OCI-LY1 (cell line): Measurements from ENCODE around the gene PDAP1.

Experiments
- H2AFZ ChIP-seq: fragments of 200-600 bp; sonication (generic), shearing (Covaris generic); 2 replicates; pipeline ENCODE4 v1.6.0; 2014; ENCODE audit warnings: antibody characterized with exemption, mild to moderate bottlenecking, low read length
- H3F3A ChIP-seq: fragments of 200-600 bp; sonication (generic), shearing (Covaris generic); 2 replicates; pipeline ENCODE4 v1.6.0; 2014; ENCODE audit warnings: mild to moderate bottlenecking, antibody characterized with exemption, low read length, moderate library complexity; ENCODE audit not compliant: insufficient read depth
- H3K27ac ChIP-seq: fragments of 200-600 bp; sonication (generic); 2 replicates; pipeline ENCODE4 v1.5.1; 2014; ENCODE audit warnings: low read length, mixed run types, mild to moderate bottlenecking, low read depth; ENCODE audit not compliant: poor library complexity, severe bottlenecking
- H3K27me3 ChIP-seq: fragments of 200-600 bp; sonication (generic); 2 replicates; pipeline ENCODE4 v1.6.0; 2014; ENCODE audit warnings: antibody characterized with exemption, mild to moderate bottlenecking, low read length, moderate library complexity; ENCODE audit not compliant: insufficient read depth
- H3K36me3 ChIP-seq: fragments of 200-600 bp; sonication (generic); 2 replicates; pipeline ENCODE4 v1.6.1; 2014; ENCODE audit warnings: mild to moderate bottlenecking, antibody characterized with exemption, low read length, moderate library complexity, mixed read lengths; ENCODE audit not compliant: insufficient read depth
- H3K4me1 ChIP-seq: fragments of 200-600 bp; sonication (generic); 2 replicates; pipeline ENCODE4 v1.5.1; 2014; ENCODE audit warnings: mild to moderate bottlenecking, low read length, moderate library complexity; ENCODE audit not compliant: insufficient read depth, severe bottlenecking
- H3K4me2 ChIP-seq: fragments of 200-600 bp; sonication (generic), shearing (Covaris generic); 2 replicates; pipeline ENCODE4 v1.6.1; 2014; ENCODE audit warnings: low read length
- H3K4me3 ChIP-seq: fragments of 200-600 bp; sonication (generic); 2 replicates; pipeline ENCODE4 v1.5.1; 2014; ENCODE audit warnings: low read length, low read depth, mild to moderate bottlenecking, mixed read lengths; ENCODE audit not compliant: poor library complexity, severe bottlenecking
- H3K79me2 ChIP-seq: fragments of 200-600 bp; shearing (Covaris generic); 2 replicates; pipeline ENCODE4 v1.6.1; 2016; ENCODE audit warnings: mixed run types, low read length, mixed read lengths; ENCODE audit not compliant: insufficient read depth
- H3K9ac ChIP-seq: fragments of 200-600 bp; sonication (generic), shearing (Covaris generic); 2 replicates; pipeline ENCODE4 v1.6.1; 2014; ENCODE audit warnings: mild to moderate bottlenecking, low read length, mixed read lengths
- H3K9me2 ChIP-seq: fragments of 200-600 bp; sonication (generic), shearing (Covaris generic); 2 replicates; pipeline ENCODE4 v1.6.1; 2014; ENCODE audit warnings: low read depth, mild to moderate bottlenecking, low read length, mixed read lengths
- H3K9me3 ChIP-seq: fragments of 200-600 bp; shearing (Covaris generic); 2 replicates; pipeline ENCODE4 v1.6.1; 2014; ENCODE audit warnings: low read length, mixed read lengths
- H4K20me1 ChIP-seq: fragments of 200-600 bp; sonication (generic), shearing (Covaris generic); 2 replicates; pipeline ENCODE4 v1.6.0; 2016; ENCODE audit warnings: mild to moderate bottlenecking, low read length; ENCODE audit not compliant: insufficient read depth
- EZH2 ChIP-seq: fragments of 200-600 bp; sonication (generic), shearing (Covaris generic); IDR thresholded peaks from 2 replicates; pipeline ENCODE4 v1.8.0; 2017; ENCODE audit warnings: borderline replicate concordance, mixed run types, mild to moderate bottlenecking, antibody characterized with exemption, low read length, moderate library complexity, mixed read lengths
- TF ChIP-seq, protein P1 (sequence below): fragments of 200-600 bp; sonication (generic), shearing (Covaris generic); IDR thresholded peaks from 2 replicates; pipeline ENCODE4 v1.5.1; 2017; ENCODE audit warnings: mild to moderate bottlenecking, antibody characterized with exemption, low read length, moderate library complexity, mixed read lengths

The PDAP1 gene

DNA sequence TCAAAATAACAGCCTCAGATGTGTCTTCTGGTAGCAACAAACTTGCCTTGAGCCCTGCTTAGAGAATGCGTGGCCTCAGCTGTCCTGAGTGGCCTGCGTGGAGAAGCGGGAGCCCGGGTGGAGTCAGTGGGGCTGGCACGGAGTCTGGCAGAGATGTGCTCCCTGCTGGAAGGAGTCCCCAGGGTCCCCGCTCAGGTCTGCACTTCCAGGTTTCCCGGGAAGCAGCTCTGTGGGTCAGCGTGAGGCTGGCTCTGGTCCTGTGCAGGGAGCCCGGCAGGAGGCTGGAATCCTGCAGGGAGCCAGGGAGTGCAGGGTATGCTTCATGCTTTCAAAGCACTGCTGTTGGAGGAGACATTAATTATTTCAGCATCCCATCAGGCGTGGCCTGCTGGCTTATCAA, 40.5 kb upstream of the PDAP1 start:
- H4K20me1 ChIP-seq, result no peaks in the 10 kb centered on the region
- H3F3A ChIP-seq, result no peaks in the 10 kb centered on the region
- no peak overlapping the region for H3K4me2 ChIP-seq
- H3K27ac ChIP-seq, result no peak overlapping the region
- TF ChIP-seq EZH2, result no peak
- TF ChIP-seq, protein P1, sequence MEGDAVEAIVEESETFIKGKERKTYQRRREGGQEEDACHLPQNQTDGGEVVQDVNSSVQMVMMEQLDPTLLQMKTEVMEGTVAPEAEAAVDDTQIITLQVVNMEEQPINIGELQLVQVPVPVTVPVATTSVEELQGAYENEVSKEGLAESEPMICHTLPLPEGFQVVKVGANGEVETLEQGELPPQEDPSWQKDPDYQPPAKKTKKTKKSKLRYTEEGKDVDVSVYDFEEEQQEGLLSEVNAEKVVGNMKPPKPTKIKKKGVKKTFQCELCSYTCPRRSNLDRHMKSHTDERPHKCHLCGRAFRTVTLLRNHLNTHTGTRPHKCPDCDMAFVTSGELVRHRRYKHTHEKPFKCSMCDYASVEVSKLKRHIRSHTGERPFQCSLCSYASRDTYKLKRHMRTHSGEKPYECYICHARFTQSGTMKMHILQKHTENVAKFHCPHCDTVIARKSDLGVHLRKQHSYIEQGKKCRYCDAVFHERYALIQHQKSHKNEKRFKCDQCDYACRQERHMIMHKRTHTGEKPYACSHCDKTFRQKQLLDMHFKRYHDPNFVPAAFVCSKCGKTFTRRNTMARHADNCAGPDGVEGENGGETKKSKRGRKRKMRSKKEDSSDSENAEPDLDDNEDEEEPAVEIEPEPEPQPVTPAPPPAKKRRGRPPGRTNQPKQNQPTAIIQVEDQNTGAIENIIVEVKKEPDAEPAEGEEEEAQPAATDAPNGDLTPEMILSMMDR, result no peak
- H3K9me3 ChIP-seq, result no peaks in the 10 kb centered on the region
- H3K36me3 ChIP-seq, result peaks cover 93% of the 10 kb centered on the region
- no peaks in the 10 kb centered on the region for H3K4me1 ChIP-seq
- no peaks in the 10 kb centered on the region for H3K79me2 ChIP-seq
- H3K27me3 ChIP-seq, result no peaks in the 10 kb centered on the region
- H3K9me2 ChIP-seq, result no peaks in the 10 kb centered on the region
- no peak overlapping the region for H3K9ac ChIP-seq
- no peak overlapping the region for H3K4me3 ChIP-seq
- no peak overlapping the region for H2AFZ ChIP-seq

DNA sequence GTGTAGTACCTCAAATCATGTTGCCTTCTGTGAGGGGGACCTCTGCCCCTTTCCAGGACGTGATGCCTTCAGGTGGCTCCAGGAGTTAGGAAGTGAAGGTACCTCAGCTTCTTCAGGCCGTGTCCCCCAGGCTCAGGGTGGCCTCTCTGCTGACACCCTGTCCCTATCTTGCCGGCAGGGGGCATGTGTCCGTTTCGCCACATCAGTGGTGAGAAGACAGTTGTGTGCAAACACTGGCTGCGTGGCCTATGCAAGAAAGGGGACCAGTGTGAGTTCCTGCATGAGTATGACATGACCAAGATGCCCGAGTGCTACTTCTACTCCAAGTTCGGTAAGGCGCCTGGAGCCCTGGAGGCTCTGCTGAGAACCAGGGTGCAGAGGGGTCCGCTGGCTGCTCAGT, 39.5 kb upstream of the PDAP1 start:
- H2AFZ ChIP-seq, result no peak overlapping the region
- H3K36me3 ChIP-seq, result peaks cover 94% of the 10 kb centered on the region
- no peaks in the 10 kb centered on the region for H3K9me2 ChIP-seq
- H3K27me3 ChIP-seq, result no peaks in the 10 kb centered on the region
- H3K79me2 ChIP-seq, result no peaks in the 10 kb centered on the region
- H4K20me1 ChIP-seq, result no peaks in the 10 kb centered on the region
- no peak overlapping the region for H3K27ac ChIP-seq
- no peak overlapping the region for H3K9ac ChIP-seq
- no peak overlapping the region for H3K4me2 ChIP-seq
- no peak overlapping the region for H3K4me3 ChIP-seq
- no peaks in the 10 kb centered on the region for H3K9me3 ChIP-seq
- no peaks in the 10 kb centered on the region for H3K4me1 ChIP-seq
- no peak for TF ChIP-seq EZH2
- TF ChIP-seq, protein P1, result peak; percentile 70
- H3F3A ChIP-seq, result no peaks in the 10 kb centered on the region

DNA sequence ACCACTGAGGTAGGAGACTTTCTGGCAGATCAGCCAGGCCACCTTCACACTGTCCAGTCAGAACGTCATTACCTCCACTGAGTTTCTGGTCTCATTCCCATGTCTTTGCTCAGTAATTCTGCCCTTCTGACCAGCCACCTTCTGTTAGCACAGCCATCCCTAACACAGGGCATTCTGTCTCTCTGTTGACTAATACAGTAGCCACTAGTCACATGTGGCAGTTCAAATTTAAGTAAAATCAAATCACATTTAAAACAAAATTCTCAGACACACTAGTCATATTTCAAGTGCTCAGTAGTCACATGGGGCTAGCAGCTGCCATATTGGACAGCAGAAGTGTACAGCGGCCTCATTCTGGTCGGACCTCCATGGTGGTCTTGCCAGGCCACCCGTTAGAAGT, 37.7 kb upstream of the PDAP1 start:
- no peaks in the 10 kb centered on the region for H3K27me3 ChIP-seq
- H3K4me1 ChIP-seq, result no peaks in the 10 kb centered on the region
- peaks cover 89% of the 10 kb centered on the region for H3K36me3 ChIP-seq
- H4K20me1 ChIP-seq, result no peaks in the 10 kb centered on the region
- no peaks in the 10 kb centered on the region for H3K79me2 ChIP-seq
- no peaks in the 10 kb centered on the region for H3F3A ChIP-seq
- no peak overlapping the region for H3K4me3 ChIP-seq
- H3K4me2 ChIP-seq, result no peak overlapping the region
- H3K9me3 ChIP-seq, result no peaks in the 10 kb centered on the region
- no peak overlapping the region for H3K27ac ChIP-seq
- no peak overlapping the region for H2AFZ ChIP-seq
- no peak for TF ChIP-seq EZH2
- TF ChIP-seq, protein P1, result no peak
- no peaks in the 10 kb centered on the region for H3K9me2 ChIP-seq
- no peak overlapping the region for H3K9ac ChIP-seq
